Measurements from ENCODE around the gene SYNM.

DNA sequence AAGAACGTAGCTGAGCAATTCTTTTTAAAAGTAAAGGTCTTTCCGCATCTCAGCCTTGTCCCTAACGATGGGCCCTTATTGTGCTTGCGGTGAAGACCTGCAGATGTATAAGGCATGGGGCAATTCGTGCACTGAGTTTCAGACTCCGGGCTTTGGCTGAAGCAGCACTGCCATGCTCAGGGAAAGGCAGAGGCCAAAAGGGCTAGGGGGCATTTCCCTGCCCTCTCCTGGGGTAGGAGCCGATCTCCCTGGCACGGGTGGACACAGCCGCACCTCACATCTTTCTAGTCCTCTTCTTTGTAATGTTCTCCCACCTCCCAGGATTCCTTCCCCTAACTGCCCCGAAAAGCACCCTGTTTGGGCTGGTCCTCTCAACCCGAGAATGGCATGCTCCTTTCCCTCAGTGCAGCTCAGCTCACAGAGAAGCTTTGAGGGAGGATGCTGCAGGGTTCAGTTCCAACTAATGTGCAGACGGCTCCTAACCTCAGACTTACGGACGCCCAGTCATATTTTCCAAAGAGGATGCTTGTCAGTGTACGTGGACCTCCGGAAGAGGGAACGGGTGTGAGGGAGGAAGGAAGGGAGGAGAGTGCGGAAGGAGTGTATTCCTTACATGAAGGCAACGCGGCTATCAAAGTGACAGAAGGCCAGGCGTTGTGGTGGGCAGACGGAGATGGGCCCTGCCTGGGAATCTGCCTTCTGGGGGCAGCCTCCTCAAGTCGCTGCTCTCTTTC lies 61.2 kb downstream of the SYNM start:
- TF ChIP-seq, protein P1, sequence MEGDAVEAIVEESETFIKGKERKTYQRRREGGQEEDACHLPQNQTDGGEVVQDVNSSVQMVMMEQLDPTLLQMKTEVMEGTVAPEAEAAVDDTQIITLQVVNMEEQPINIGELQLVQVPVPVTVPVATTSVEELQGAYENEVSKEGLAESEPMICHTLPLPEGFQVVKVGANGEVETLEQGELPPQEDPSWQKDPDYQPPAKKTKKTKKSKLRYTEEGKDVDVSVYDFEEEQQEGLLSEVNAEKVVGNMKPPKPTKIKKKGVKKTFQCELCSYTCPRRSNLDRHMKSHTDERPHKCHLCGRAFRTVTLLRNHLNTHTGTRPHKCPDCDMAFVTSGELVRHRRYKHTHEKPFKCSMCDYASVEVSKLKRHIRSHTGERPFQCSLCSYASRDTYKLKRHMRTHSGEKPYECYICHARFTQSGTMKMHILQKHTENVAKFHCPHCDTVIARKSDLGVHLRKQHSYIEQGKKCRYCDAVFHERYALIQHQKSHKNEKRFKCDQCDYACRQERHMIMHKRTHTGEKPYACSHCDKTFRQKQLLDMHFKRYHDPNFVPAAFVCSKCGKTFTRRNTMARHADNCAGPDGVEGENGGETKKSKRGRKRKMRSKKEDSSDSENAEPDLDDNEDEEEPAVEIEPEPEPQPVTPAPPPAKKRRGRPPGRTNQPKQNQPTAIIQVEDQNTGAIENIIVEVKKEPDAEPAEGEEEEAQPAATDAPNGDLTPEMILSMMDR (IDR thresholded peaks at IDR 0.05) = no peak
- TF ChIP-seq POLR2AphosphoS5 (IDR thresholded peaks at IDR 0.05) = no peak
- TF ChIP-seq EP300 (IDR thresholded peaks at IDR 0.05) = no peak
- no peak for TF ChIP-seq POLR2A (IDR thresholded peaks at IDR 0.05)
